GM18867 (cell line): ENCODE results near the gene MB21D2.
A peak's percentile ranks its signal among the peaks of the same experiment; 100 is the strongest.

Experiments used
- ATAC-seq: cut with Tn5 transposase; IDR thresholded peaks from one replicate; pipeline ENCODE4 v1.9.1; 2021; ENCODE audit warnings: mild to moderate bottlenecking, moderate library complexity; ENCODE audit not compliant: unreplicated experiment

MB21D2 gene

GRCh38 chr3:192894676-192895075 is 23.0 kb downstream of the MB21D2 start:
- no peak for ATAC-seq

GRCh38 chr3:192892981-192893700 is 24.5 kb downstream of the MB21D2 start:
- peak; percentile 98 for ATAC-seq

DNA sequence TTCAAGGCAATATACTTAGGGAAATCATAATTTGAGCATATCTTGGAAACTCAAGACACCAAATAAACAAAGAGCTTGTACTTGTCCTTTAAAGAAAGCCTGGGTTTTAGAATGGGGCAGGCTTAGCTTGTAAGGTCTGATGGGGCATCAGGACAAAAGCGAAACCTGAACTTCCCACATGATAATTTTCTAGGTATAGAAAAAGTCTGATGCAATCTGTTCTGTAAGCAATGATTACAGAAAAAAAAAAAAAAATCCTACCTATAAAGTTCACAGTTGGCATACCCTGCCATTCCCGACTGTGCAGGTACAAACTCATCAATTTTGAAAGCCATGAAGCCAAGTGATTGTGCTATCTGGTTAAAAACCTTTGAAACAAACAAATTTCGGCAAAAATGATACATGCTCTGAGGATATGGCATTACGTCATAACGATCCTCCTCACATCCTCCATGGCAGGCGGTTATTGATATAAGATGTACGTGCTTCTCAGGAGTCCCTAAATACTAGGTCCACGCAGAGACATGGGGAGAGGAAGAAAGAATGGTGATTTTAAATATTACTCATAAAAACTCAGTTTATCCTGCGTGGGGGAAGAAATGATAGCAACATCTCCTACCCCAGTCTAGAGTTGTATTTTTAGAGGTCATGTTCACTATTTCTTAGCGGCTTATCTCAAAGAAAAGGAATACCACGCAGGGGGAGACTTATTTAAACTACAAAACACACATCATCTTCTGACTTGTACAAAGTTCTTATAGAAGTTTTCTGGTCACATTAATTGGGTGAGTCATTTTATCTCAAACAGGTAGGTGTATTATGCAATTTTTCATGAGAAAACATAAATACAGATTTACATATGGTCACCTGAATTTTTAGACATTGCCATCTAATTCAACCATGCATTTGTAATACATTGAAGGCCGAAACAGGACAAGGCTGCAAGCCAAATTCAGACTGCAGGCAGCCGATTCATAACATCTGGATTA is 27.0 kb downstream of the MB21D2 start:
- no peak for ATAC-seq

- ATAC-seq, result no peak
These were observed 28.0 kb downstream of the MB21D2 start for GRCh38 chr3:192889679-192890078.

DNA sequence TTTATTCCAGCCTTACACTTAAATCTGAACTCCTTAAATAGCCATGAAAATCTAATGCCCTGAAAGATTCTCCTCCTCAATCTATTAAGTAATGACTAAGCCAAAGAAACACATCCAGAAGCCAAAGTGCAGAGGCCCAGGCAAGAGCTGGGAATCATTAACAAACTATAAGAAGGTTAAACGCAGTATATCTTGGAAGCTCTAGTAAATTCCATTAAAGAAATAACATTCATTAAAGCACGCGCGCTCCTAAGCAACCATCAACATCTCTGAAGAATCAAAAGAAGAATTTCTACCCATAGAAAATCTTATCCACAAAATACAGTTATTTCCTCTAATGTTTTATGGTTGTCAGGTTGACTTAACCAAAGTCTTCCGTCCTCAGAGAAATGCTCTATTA is 29.5 kb downstream of the MB21D2 start:
- no peak for ATAC-seq

- no peak for ATAC-seq
These were observed 30.0 kb downstream of the MB21D2 start for GRCh38 chr3:192887701-192888100.

DNA sequence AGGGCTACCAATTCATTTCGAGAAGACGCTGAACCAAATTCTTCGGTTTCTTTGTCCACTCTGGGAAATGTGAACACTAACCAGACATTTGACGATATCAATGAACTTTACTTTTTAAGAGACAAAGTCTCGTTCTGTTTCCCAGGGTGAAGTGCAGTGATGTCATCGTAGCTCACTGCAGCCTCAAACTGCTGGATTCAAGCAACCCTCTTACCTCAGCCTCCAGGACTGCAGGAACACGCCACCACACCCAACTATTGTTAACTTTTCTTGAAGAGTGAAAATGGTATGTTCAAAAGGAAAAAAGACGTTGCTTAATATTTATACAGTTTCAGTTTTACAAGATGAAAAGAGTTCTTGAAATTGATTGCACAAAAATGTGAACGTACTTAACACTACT is 30.6 kb downstream of the MB21D2 start:
- ATAC-seq, result no peak

- no peak for ATAC-seq
These were observed 32.6 kb downstream of the MB21D2 start for GRCh38 chr3:192884777-192885773.

- ATAC-seq, result no peak
These were observed 34.1 kb downstream of the MB21D2 start for GRCh38 chr3:192883512-192883911.

DNA sequence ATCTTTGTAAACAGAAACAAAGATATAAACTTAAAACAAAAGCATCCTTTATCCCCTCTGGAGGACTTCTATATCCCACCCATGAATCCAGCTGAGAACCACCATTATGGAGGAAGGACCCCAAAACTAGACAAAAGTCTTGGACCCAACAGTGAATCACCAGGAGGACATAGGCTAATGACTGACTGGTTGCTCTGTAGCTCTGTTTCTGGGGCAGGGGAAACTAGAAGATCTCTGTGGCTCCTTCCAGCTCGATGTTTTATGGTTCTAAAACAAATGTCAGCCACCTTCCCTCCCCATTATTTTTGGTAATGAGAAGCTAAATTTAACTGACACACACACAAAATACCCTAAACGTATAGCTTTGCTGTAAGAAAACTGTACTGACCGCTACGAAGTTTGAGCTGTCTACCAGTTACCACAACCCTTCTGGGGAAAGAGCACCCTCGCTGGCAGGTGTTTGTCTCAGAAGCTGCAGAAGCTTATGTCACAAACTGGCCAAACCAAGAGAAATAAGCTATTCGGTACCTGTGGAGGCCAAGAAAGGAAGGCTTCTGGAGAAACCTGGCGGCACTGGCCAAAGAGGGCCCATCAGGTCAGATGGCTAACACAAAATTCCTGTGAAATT is 36.4 kb downstream of the MB21D2 start:
- no peak for ATAC-seq

- ATAC-seq, result no peak
These were observed 37.3 kb downstream of the MB21D2 start for GRCh38 chr3:192880313-192880712.

DNA sequence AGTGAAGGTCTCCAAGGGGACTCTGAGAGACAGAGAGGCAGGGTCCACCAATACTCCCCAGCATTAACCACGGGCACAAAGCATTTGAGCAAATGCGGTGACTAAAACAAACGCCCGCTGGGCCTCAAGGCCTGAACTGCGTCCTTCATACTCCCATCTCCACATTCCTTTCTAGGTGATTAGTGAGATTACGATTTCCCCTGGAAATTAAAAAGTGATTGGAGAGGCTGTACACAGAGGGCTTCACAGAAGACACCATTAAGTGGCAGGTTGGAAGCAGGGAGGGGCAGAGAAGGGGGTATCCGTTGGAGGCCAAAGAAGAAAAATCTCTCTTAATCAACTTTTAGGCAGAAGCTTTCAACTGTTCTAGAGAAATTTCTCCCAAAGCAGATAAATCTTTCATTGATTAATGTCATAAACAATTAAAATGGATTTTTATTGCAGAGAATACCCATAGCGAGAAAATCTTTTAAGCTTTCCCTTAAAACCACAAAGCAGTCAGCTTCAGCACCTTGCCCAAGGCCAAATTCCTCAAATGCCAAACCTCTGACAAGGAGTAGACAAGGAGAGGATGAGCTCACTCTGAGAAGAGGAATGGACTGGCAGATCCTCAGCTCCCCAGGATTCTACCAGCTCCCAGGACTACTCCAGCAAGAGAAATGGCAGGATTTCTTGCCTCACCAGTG is 38.2 kb downstream of the MB21D2 start:
- ATAC-seq, result no peak

DNA sequence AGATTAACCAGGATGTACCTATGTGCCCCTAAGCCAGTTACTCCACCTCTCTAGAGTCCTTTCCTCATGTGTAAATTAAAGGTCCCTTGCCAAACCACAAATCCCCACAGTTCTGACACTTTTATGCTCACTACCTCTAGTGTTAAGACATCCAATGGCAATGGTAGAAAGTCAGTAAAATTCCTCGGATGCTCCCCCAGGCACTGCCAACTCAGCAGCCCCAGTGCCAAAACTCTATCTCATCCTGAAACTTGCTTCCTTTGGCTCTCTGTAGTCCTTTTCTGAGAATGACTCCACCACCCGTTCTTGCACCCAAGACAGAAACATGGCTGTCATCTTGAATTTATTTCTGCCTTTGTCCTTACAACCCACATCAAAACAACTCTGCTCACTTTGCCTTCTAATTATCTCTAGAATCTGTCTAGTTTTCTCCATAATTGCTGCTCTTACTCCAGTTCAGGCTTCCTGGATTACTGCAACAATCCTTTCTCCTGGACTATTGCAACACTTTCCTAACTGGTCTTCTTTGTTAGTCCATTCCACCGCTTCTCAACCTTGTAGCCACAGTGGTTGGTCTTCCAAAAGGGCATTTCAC is 41.6 kb downstream of the MB21D2 start:
- ATAC-seq, result no peak

DNA sequence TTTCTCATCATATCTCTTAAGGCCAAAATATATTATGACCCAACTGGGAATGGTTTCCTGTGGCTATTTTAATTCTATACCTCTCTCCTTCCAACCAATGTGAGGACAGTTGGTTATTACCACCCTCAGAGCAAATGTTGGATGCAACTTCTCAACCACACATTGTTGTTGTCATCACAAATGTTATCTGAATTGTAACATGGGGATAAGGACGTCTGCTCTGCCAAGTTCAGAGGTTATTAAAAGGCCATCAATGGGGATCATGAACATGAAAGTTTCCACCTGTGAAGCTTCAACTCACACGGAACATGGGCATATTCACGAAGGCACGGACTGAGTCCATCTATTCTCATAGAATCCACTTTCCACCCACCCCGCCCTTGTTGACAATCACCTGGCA is 46.8 kb downstream of the MB21D2 start:
- ATAC-seq, result no peak

- no peak for ATAC-seq
These were observed 48.3 kb downstream of the MB21D2 start for GRCh38 chr3:192869131-192870031.

DNA sequence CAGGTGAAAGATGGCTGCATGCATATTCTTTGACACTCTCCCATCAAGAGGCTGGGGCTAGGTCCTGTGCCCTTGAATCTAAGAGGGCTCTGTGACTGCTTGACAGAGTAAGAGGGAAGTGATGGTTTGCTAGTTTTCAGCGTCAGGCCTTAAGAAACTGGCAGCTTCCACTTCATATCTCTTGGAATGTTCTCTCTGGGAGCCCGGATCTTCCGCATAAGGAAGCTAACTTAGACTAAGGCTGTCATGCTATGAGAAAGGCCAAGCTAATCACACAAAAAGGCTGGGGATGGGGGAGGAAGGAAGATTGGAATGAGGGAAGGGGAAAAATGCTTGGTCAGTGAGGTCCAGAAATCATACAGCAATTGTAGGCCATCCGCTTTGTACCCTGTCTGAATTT is 50.0 kb downstream of the MB21D2 start:
- no peak for ATAC-seq

DNA sequence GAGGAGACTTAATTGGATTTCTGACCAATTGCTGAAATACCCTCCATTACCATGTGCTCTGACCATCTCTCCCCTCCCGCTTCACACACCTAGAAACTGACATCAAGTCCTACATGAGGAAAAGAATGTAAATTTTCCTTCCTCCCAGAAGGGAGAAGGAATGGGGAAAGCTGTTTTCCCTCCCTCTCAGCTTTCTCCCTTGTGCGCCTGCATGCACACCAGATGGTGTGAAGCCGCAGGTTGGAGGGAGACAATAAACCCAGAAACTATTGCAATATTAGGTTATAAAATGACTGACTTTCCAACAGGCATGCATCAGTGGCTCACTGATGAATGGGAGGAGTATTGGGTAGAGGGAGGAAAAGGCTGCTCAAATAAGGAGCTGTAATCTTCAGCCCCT is 50.9 kb downstream of the MB21D2 start:
- ATAC-seq, result no peak

DNA sequence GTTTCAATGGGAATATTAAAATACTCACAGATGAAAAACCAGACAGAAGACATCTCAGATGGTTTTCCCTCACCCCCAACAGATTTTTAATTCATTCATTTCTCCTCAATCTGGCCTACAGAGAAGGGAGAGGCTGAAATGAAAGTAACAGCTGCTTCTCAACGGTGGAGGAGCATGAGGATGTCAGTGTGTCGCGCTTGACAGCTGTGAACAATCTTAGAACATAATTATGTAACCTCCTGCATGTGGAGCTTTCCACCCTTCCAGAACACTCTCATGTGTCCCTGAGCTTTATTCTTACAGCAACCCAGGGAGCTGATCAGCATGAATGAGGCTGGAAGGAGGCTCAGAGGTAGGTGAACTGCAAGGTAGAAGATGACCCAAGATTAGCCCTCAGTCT is 52.7 kb downstream of the MB21D2 start:
- ATAC-seq, result peak; percentile 85

- ATAC-seq, result no peak
These were observed 54.6 kb downstream of the MB21D2 start for GRCh38 chr3:192863091-192863420.
